ENCODE measurements around the gene IGLL1. TPM values are rescaled to one million over a fixed set of nuclear protein-coding genes. Genes with fewer than 3 reads are reported as not detected.
"Not testable (repeated sequence)": the region's sequence is repeated elsewhere in the genome, so short reads cannot be mapped to it uniquely, and the experiment has no call there.

Gene IGLL1
- polyA plus RNA-seq, 4 donors, result 0.51 to 1.5 (median 0.96) TPM

GRCh38 chr22:23591846-23592245 lies 11.8 kb upstream of the IGLL1 start:
- no peak for DNase-seq (ENCODE audit: low read depth in 4 of 4, low spot score in 2 of 4)

GRCh38 chr22:23591201-23591791 lies 11.2 kb upstream of the IGLL1 start:
- peak; percentile 27 to 55 (median 43) for DNase-seq (ENCODE audit: low read depth in 4 of 4, low spot score in 2 of 4)

- DNase-seq (ENCODE audit: low read depth in 4 of 4, low spot score in 2 of 4), result no peak
These were observed 3.7 kb upstream of the IGLL1 start for GRCh38 chr22:23583836-23584235.

GRCh38 chr22:23583153-23583552 lies 3.1 kb upstream of the IGLL1 start:
- no peak for DNase-seq (ENCODE audit: low read depth in 4 of 4, low spot score in 2 of 4)

GRCh38 chr22:23581260-23581650 lies 1.2 kb upstream of the IGLL1 start:
- DNase-seq (ENCODE audit: low read depth in 4 of 4, low spot score in 2 of 4), result no peak

- DNase-seq (ENCODE audit: low read depth in 4 of 4, low spot score in 2 of 4), result no peak
These were observed 628 bp upstream of the IGLL1 start for GRCh38 chr22:23580576-23581259.

GRCh38 chr22:23579280-23579679 lies 810 bp downstream of the IGLL1 start:
- DNase-seq (ENCODE audit: low read depth in 4 of 4, low spot score in 2 of 4), result no peak

GRCh38 chr22:23578306-23578705 lies 1.8 kb downstream of the IGLL1 start:
- no peak for DNase-seq (ENCODE audit: low read depth in 4 of 4, low spot score in 2 of 4)

- no peak for DNase-seq (ENCODE audit: low read depth in 4 of 4, low spot score in 2 of 4)
These were observed 3.4 kb downstream of the IGLL1 start for GRCh38 chr22:23576681-23577080.

GRCh38 chr22:23575601-23576000 lies 4.5 kb downstream of the IGLL1 start:
- no peak for DNase-seq (ENCODE audit: low read depth in 4 of 4, low spot score in 2 of 4)

- DNase-seq (ENCODE audit: low read depth in 4 of 4, low spot score in 2 of 4), result no peak
These were observed 5.2 kb downstream of the IGLL1 start for GRCh38 chr22:23574877-23575276.

GRCh38 chr22:23574371-23574811 lies 5.7 kb downstream of the IGLL1 start:
- no peak for DNase-seq (ENCODE audit: low read depth in 4 of 4, low spot score in 2 of 4)

- DNase-seq (ENCODE audit: low read depth in 4 of 4, low spot score in 2 of 4), result not testable (repeated sequence)
These were observed 6.3 kb downstream of the IGLL1 start for GRCh38 chr22:23573701-23574235.

GRCh38 chr22:23573106-23573505 lies 7.0 kb downstream of the IGLL1 start:
- DNase-seq (ENCODE audit: low read depth in 4 of 4, low spot score in 2 of 4), result not testable (repeated sequence)

- no peak for DNase-seq (ENCODE audit: low read depth in 4 of 4, low spot score in 2 of 4)
These were observed 8.6 kb downstream of the IGLL1 start for GRCh38 chr22:23571486-23571885.

GRCh38 chr22:23570681-23571080 lies 9.4 kb downstream of the IGLL1 start:
- DNase-seq (ENCODE audit: low read depth in 4 of 4, low spot score in 2 of 4), result no peak

GRCh38 chr22:23569716-23570115 lies 10.4 kb downstream of the IGLL1 start:
- DNase-seq (ENCODE audit: low read depth in 4 of 4, low spot score in 2 of 4), result no peak

- no peak for DNase-seq (ENCODE audit: low read depth in 4 of 4, low spot score in 2 of 4)
These were observed 10.8 kb downstream of the IGLL1 start for GRCh38 chr22:23569291-23569690.

GRCh38 chr22:23566705-23567475 lies 13.2 kb downstream of the IGLL1 start:
- no peak for DNase-seq (ENCODE audit: low read depth in 4 of 4, low spot score in 2 of 4)

GRCh38 chr22:23565915-23566704 lies 14.0 kb downstream of the IGLL1 start:
- DNase-seq (ENCODE audit: low read depth in 4 of 4, low spot score in 2 of 4), result peak in 1 of 4 donors; percentile 49
